CD14-positive monocyte (primary cell): ENCODE measurements around the gene OVCH1. TPM values are rescaled to one million over a fixed set of nuclear protein-coding genes. Genes with fewer than 3 reads are reported as not detected.

Source experiments
- DNase-seq, 3 donors: peaks; one replicate each; pipeline ENCODE4 v3.0.0-alpha.2; 2011 to 2022
- H2AFZ ChIP-seq: 2 replicates; pipeline ENCODE4 v1.6.0; 2012; ENCODE audit warnings: mild to moderate bottlenecking, low read depth, low read length, inconsistent platforms; ENCODE audit not compliant: insufficient read depth, poor library complexity, severe bottlenecking
- H3K27ac ChIP-seq, 2 donors: 1 replicate in 1 of 2; 2 replicates in 1 of 2; pipeline ENCODE4 v1.5.1; 2012 to 2013; ENCODE audit warnings: low read length in 2 of 2, control low read depth in 1 of 2, inconsistent platforms in 1 of 2, low read depth in 1 of 2, mild to moderate bottlenecking in 1 of 2
- H3K27me3 ChIP-seq, 2 donors: one replicate each; pipeline versions ENCODE4 v1.6.0 to v1.6.1; 2011 to 2013; ENCODE audit warnings: low read length in 2 of 2; ENCODE audit not compliant: control insufficient read depth in 2 of 2, insufficient read depth in 2 of 2
- H3K36me3 ChIP-seq, 2 donors: replicated peaks in 1 of 2; 1 replicate in 1 of 2; 2 replicates in 1 of 2; pipeline versions ENCODE4 v1.5.1 to v1.6.1; 2012 to 2013; ENCODE audit warnings: low read length in 2 of 2, control low read depth in 1 of 2, inconsistent platforms in 1 of 2, mild to moderate bottlenecking in 1 of 2; ENCODE audit not compliant: insufficient read depth in 2 of 2, control insufficient read depth in 1 of 2
- H3K4me1 ChIP-seq, 2 donors: 1 replicate in 1 of 2; 2 replicates in 1 of 2; pipeline versions ENCODE4 v1.5.1 to v1.6.1; 2012 to 2013; ENCODE audit warnings: low read length in 2 of 2, control low read depth in 1 of 2, inconsistent platforms in 1 of 2, mild to moderate bottlenecking in 1 of 2, moderate library complexity in 1 of 2; ENCODE audit not compliant: insufficient read depth in 2 of 2, control insufficient read depth in 1 of 2
- H3K4me2 ChIP-seq: replicated peaks from 2 replicates; pipeline ENCODE3; 2012; ENCODE audit warnings: low read length, moderate library complexity, mild to moderate bottlenecking; ENCODE audit not compliant: poor library complexity, severe bottlenecking; ENCODE audit errors: extremely low read depth
- H3K4me3 ChIP-seq, 3 experiments: fragments of 200-600 bp in 1 of 3; sonication (generic) in 1 of 3; replicated peaks in 1 of 3; 1 replicate in 2 of 3; 2 replicates in 1 of 3; pipeline ENCODE4 v1.5.1; 2011 to 2013; ENCODE audit warnings: low read length in 3 of 3, mild to moderate bottlenecking in 3 of 3, control low read depth in 2 of 3, low read depth in 2 of 3, inconsistent platforms in 1 of 3, moderate library complexity in 1 of 3
- H3K79me2 ChIP-seq: 2 replicates; pipeline ENCODE4 v1.6.0; 2012; ENCODE audit warnings: mild to moderate bottlenecking, control low read depth, inconsistent platforms, low read length, moderate library complexity; ENCODE audit not compliant: insufficient read depth
- H3K9ac ChIP-seq: 2 replicates; pipeline ENCODE4 v1.6.0; 2017; ENCODE audit warnings: low read length, mild to moderate bottlenecking; ENCODE audit not compliant: insufficient read depth, poor library complexity, severe bottlenecking
- H3K9me3 ChIP-seq, 2 donors: replicated peaks in 1 of 2; 1 replicate in 1 of 2; 2 replicates in 1 of 2; pipeline versions ENCODE4 v1.5.1 to v1.6.1; 2012 to 2013; ENCODE audit warnings: low read length in 2 of 2, control low read depth in 1 of 2; ENCODE audit not compliant: control insufficient read depth in 1 of 2, insufficient read depth in 1 of 2
- H4K20me1 ChIP-seq: 2 replicates; pipeline ENCODE4 v1.6.0; 2012; ENCODE audit warnings: mild to moderate bottlenecking, low read length, control low read depth, moderate library complexity; ENCODE audit not compliant: insufficient read depth
- H3K27ac Mint-ChIP-seq, 7 donors: one replicate each; pipeline ENCODE4 v1.8.0; 2020; ENCODE audit warnings: mild to moderate bottlenecking in 7 of 7, mixed read lengths in 7 of 7, moderate library complexity in 6 of 7, inconsistent platforms in 2 of 7
- H3K27me3 Mint-ChIP-seq, 3 donors: one replicate each; pipeline ENCODE4 v1.8.0; 2021 to 2022; ENCODE audit warnings: low read depth in 3 of 3, mild to moderate bottlenecking in 3 of 3, mixed read lengths in 3 of 3, moderate library complexity in 3 of 3, inconsistent platforms in 1 of 3
- H3K36me3 Mint-ChIP-seq, 2 donors: one replicate each; pipeline ENCODE4 v1.8.0; 2020; ENCODE audit warnings: mixed read lengths in 2 of 2, inconsistent platforms in 1 of 2, mild to moderate bottlenecking in 1 of 2
- H3K4me1 Mint-ChIP-seq: one replicate; pipeline ENCODE4 v1.8.0; 2020; ENCODE audit warnings: mild to moderate bottlenecking, mixed read lengths
- H3K4me3 Mint-ChIP-seq, 2 donors: one replicate each; pipeline ENCODE4 v1.8.0; 2020; ENCODE audit warnings: mild to moderate bottlenecking in 2 of 2, mixed read lengths in 2 of 2, moderate library complexity in 1 of 2
- H3K9me3 Mint-ChIP-seq, 7 donors: one replicate each; pipeline ENCODE4 v1.8.0; 2020 to 2022; ENCODE audit warnings: mixed read lengths in 7 of 7, mild to moderate bottlenecking in 6 of 7, moderate library complexity in 6 of 7, inconsistent platforms in 2 of 7
- CTCF ChIP-seq: fragments of 200-600 bp; IDR thresholded peaks from one replicate; pipeline ENCODE4 v1.8.0; 2022; ENCODE audit warnings: antibody characterized with exemption, mild to moderate bottlenecking
- WGBS: methylation state at CpG from one replicate; pipeline ENCODE4 v1.1.5; 2013; ENCODE audit warnings: missing lambda C conversion rate; ENCODE audit not compliant: insufficient coverage; 5-methylcytosine and 5-hydroxymethylcytosine counted together
- intact Hi-C, 2 donors: fragments of 100-400 bp; cut with micrococcal nuclease; formaldehyde crosslinking; loops; one replicate each; pipeline versions ENCODE4 v1.15.0 to v1.15.1; 2023
- polyA plus RNA-seq, 3 donors: library from polyadenylated mRNA; depleted of rRNA in 1 of 3; unstranded in 2 of 3; stranded (reverse) in 1 of 3; fragments of 300-500 nt in 2 of 3; fragments of >200 nt in 1 of 3; fragmentation: Illumina TruSeq in 2 of 3; gene quantifications; 1 replicate in 2 of 3; 2 replicates in 1 of 3; pipeline ENCODE4 v1.2.3, GENCODE V29; 2012 to 2021

Gene OVCH1
- polyA plus RNA-seq, 3 donors, result 0.03 TPM; not detected in 2

GRCh38 chr12:29425722-29426121 lies 71.8 kb downstream of the OVCH1 start:
- peak overlapping the region in 1 of 7 donors; percentile 15 for H3K27ac Mint-ChIP-seq
- Histone ChIP-seq H3K4me2 (no peak overlapping the region), H3K4me3 (no peak overlapping the region), H3K9me3 (peaks cover 0 to 2% of the 10 kb centered on the region in 2 donors), H3K9ac (no peak overlapping the region), H4K20me1 (no peaks in the 10 kb centered on the region), H3K36me3 (no peaks in the 10 kb centered on the region), H3K4me1 (peaks cover 33 to 38% of the 10 kb centered on the region in 2 donors), H3K79me2 (no peaks in the 10 kb centered on the region), H2AFZ (no peak overlapping the region), H3K27me3 (peaks cover 0 to 7% of the 10 kb centered on the region in 2 donors), H3K27ac (no peak overlapping the region)
- H3K27me3 Mint-ChIP-seq, result peaks cover 0 to 9% (median 3%) of the 10 kb centered on the region in 3 donors
- no peak for DNase-seq
- TF ChIP-seq CTCF, result no peak
- H3K9me3 Mint-ChIP-seq, result peaks cover 0 to 10% (median 4%) of the 10 kb centered on the region in 7 donors
- intact Hi-C loops, result loop anchor here (5.0 to 10.0 kb wide), 3 partner anchors 43 to 261 kb away; partner anchors contain the start of gene ERGIC2 (in 1 of the 2)
- peaks cover 0 to 7% of the 10 kb centered on the region in 2 donors for H3K36me3 Mint-ChIP-seq
- H3K4me3 Mint-ChIP-seq, result no peak overlapping the region
- WGBS, result no CpG with 5 or more reads among the region's 2 CpGs
- peaks cover 37% of the 10 kb centered on the region for H3K4me1 Mint-ChIP-seq

GRCh38 chr12:29416748-29417147 lies 80.7 kb downstream of the OVCH1 start:
- Histone ChIP-seq H3K27ac (no peak overlapping the region), H3K9me3 (no peaks in the 10 kb centered on the region), H2AFZ (no peak overlapping the region), H3K27me3 (peaks cover 13 to 18% of the 10 kb centered on the region in 2 donors), H4K20me1 (no peaks in the 10 kb centered on the region), H3K4me3 (no peak overlapping the region), H3K79me2 (no peaks in the 10 kb centered on the region), H3K4me1 (no peaks in the 10 kb centered on the region), H3K4me2 (no peak overlapping the region), H3K9ac (no peak overlapping the region), H3K36me3 (no peaks in the 10 kb centered on the region)
- Mint-ChIP-seq H3K36me3 (no peaks in the 10 kb centered on the region), H3K27me3 (peaks cover 8 to 21% (median 16%) of the 10 kb centered on the region in 3 donors), H3K9me3 (peaks cover 1 to 8% (median 6%) of the 10 kb centered on the region in 7 donors), H3K4me1 (no peaks in the 10 kb centered on the region), H3K4me3 (no peak overlapping the region), H3K27ac (no peak overlapping the region)
- TF ChIP-seq CTCF, result no peak
- DNase-seq, result no peak
- intact Hi-C loops, result no loop called here
